Measurements from ENCODE around the gene MICAL1. TPM values are rescaled to one million over a fixed set of nuclear protein-coding genes. Genes with fewer than 3 reads are reported as not detected.

The MICAL1 gene
- total and polyA plus RNA-seq, 2 of the 8 experiments (the other 6 are each of a cell fraction or from before 2014, with no cell fraction given): 42.5 to 55.4 TPM

DNA sequence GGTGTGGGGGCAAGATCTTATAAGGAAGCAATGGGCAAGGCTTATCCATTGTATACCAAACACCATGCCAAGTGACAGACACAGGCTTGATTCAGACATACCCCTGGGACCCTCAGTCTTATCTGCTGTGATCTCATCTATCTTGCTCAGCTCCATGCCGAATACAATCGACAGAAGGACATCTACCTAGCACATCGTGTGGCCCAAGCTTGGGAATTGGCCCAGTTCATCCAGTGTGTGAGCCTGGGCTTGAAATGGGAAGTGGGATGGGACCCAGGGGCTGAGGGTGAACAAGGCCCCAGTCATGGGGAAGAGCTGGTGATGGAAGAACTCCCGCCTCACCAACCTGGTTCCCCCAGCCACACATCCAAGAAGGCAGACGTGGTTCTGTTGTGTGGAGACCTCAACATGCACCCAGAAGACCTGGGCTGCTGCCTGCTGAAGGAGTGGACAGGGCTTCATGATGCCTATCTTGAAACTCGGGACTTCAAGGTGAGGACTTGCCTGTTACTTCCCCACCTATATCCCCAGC, 13.1 kb downstream of the MICAL1 start:
- CTCF ChIA-PET (ENCODE audit: partially characterized antibody): interaction anchor here (0.9 to 6.1 kb wide), 5 partner anchors 11 to 254 kb away, joined by 3 to 63 read pairs (median 4); partner anchors contain the start of gene MICAL1
- H3K4me2 ChIP-seq (ENCODE audit: insufficient read depth in 1 of 2, low read depth in 2 of 2, low read length in 2 of 2): peak overlapping the region in 1 of 2 experiments; percentile 70; a peak in 1 of 4 replicates

More for the DNA sequence above, 13.1 kb downstream of the MICAL1 start:
- peaks cover 5% of the 10 kb centered on the region; the same call in 1 of the 2 replicates for H3K23me2 ChIP-seq (ENCODE audit: low read depth, low read length)
- H3K9ac ChIP-seq (replicated peaks in 1 of 4; ENCODE audit: extremely low read depth in 1 of 4, low read depth in 3 of 4, low read length in 3 of 4): no peak overlapping the region; a peak in 2 of 7 replicates
- H3K9me3 ChIP-seq (ENCODE audit: insufficient read depth in 2 of 2, low read depth in 1 of 2, low read length in 1 of 2): no peaks in the 10 kb centered on the region
- H2BK5ac ChIP-seq (ENCODE audit: low read depth, low read length): no peak overlapping the region
- FAIRE-seq: no peak
- peak in 1 of 2 experiments; percentile 23; a peak in 1 of 3 replicates for TF ChIP-seq POLR2A (IDR thresholded peaks at IDR 0.05; ENCODE audit: control extremely low read depth in 1 of 2, low read depth in 2 of 2, low read length in 2 of 2)
- no peak for TF ChIP-seq POU5F1 (IDR thresholded peaks at IDR 0.05; ENCODE audit: low read depth, low read length)
- peak; percentile 30; the same call in 1 of the 2 replicates for TF ChIP-seq POLR2AphosphoS5 (IDR thresholded peaks at IDR 0.05; ENCODE audit: low read depth, low read length)
- 89% methylated on average over 6 of the region's 6 CpGs; no CpG with 5 or more reads in 1 of the 2 experiments for WGBS, 2 experiments (ENCODE audit: extremely low coverage in 1 of 2, insufficient coverage in 1 of 2, insufficient read length in 1 of 2, insufficient replicate concordance in 2 of 2, low coverage in 1 of 2, low lambda C conversion rate in 2 of 2, missing lambda C conversion rate in 1 of 2)
- H4K20me1 ChIP-seq (replicated peaks in 1 of 2; ENCODE audit: control insufficient read depth in 1 of 2, insufficient read depth in 2 of 2, low read length in 2 of 2): peaks cover 6 to 12% of the 10 kb centered on the region in 2 experiments
- peaks cover 0 to 2% (median 0%) of the 10 kb centered on the region in 4 experiments; a peak in 1 of 7 replicates for H3K27me3 ChIP-seq (replicated peaks in 1 of 4; ENCODE audit: control insufficient read depth in 3 of 4, extremely low read depth in 1 of 4, insufficient read depth in 3 of 4, low read length in 3 of 4)
- H3K27ac ChIP-seq (ENCODE audit: low read depth, low read length): no peak overlapping the region
- H3K36me3 ChIP-seq (ENCODE audit: control insufficient read depth in 2 of 4, insufficient read depth in 4 of 4, low read length in 3 of 4): peaks cover 11 to 39% (median 23%) of the 10 kb centered on the region in 4 experiments; a peak in 6 of 8 replicates
- H3K4me3 ChIP-seq (ENCODE audit: extremely low read depth in 1 of 4, insufficient read depth in 2 of 4, low read depth in 3 of 4, low read length in 4 of 4): no peak overlapping the region
- H2BK20ac ChIP-seq (ENCODE audit: low read length): no peak overlapping the region
- H3K4ac ChIP-seq (replicated peaks; ENCODE audit: insufficient read length, low read depth, low read length): no peak overlapping the region
- no peak overlapping the region for H3K18ac ChIP-seq (ENCODE audit: extremely low read depth, low read length)
- H3K14ac ChIP-seq (ENCODE audit: insufficient read length): no peak overlapping the region
- no peak overlapping the region for H4K91ac ChIP-seq (replicated peaks; ENCODE audit: insufficient read length, low read length)
- peaks cover 2 to 9% (median 5%) of the 10 kb centered on the region in 4 experiments for H3K4me1 ChIP-seq (replicated peaks in 1 of 4; ENCODE audit: control insufficient read depth in 3 of 4, insufficient read depth in 4 of 4, low read length in 3 of 4)
- no peak overlapping the region for H2AFZ ChIP-seq (ENCODE audit: low read length)
- H3K56ac ChIP-seq (replicated peaks; ENCODE audit: insufficient read length, low read depth, low read length): no peak overlapping the region
- H2BK120ac ChIP-seq (replicated peaks; ENCODE audit: low read depth, low read length): no peak overlapping the region
- no peak overlapping the region for H2BK12ac ChIP-seq (ENCODE audit: low read depth, low read length)
- no peak overlapping the region for H2BK15ac ChIP-seq (ENCODE audit: low read length)
- peaks cover 0 to 3% of the 10 kb centered on the region in 2 experiments; a peak in 1 of 4 replicates for H3K79me2 ChIP-seq (ENCODE audit: control insufficient read depth in 1 of 2, insufficient read depth in 2 of 2, low read length in 2 of 2)
- H4K5ac ChIP-seq (ENCODE audit: insufficient read length, low read depth, low read length): no peak overlapping the region
- no peaks in the 10 kb centered on the region; the same call in none of the 2 replicates for H3K79me1 ChIP-seq (ENCODE audit: low read depth, low read length)
- no peak overlapping the region for H2AK5ac ChIP-seq (ENCODE audit: low read depth, low read length)
- POLR2A ChIA-PET (ENCODE audit: partially characterized antibody): interaction anchor here (1.8 to 5.8 kb wide), 4 partner anchors 11 to 60 kb away, joined by 8 to 85 read pairs (median 10); partner anchors contain the start of genes CD164, MICAL1 and ZBTB24
- H4K8ac ChIP-seq (ENCODE audit: extremely low read depth, insufficient read depth, low read length): no peak overlapping the region
- no peak overlapping the region for H3K23ac ChIP-seq (ENCODE audit: insufficient read length)
- no peak for DNase-seq (ENCODE audit: low read depth in 1 of 2, low spot score in 2 of 2)

All from H1 (cell line).